ENCODE measurements around the gene LRPPRC. TPM values are rescaled to one million over a fixed set of nuclear protein-coding genes. Genes with fewer than 3 reads are reported as not detected.

Gene LRPPRC
- total RNA-seq, 1 experiment from 2014 or later = 149 TPM

DNA sequence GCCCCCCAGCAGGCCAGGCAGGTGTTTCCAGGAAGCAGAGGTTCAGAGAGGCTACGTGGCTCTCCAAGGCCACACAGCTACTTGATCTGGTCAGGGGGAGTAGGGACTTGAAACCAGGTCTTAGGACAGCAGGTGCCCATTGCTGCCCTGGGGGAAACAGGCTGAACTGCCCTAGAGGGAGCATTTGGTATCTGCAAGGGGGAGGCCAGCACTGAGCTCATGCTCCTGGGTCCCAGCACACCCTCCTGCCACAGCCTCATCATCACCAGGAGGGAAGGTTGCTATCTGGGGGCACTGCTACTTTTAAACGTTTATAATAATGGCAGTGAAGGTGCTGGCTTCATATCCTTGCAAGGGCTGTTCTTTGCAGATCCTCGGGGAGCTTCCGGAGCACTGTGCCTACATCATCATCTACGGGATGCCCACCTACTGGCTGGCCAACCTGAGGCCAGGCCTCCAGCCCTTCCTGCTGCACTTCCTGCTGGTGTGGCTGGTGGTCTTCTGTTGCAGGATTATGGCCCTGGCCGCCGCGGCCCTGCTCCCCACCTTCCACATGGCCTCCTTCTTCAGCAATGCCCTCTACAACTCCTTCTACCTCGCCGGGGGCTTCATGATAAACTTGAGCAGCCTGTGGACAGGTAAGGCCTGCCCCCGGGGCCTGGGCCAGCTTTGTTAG, 120.9 kb downstream of the LRPPRC start:
- no peaks in the 10 kb centered on the region for H3K79me2 ChIP-seq (ENCODE audit: low read depth)
- no peaks in the 10 kb centered on the region for H3K4me1 ChIP-seq (replicated peaks; ENCODE audit: insufficient read depth)
- no peaks in the 10 kb centered on the region for H3K36me3 ChIP-seq (ENCODE audit: low read depth)
- H3K27ac ChIP-seq = no peak overlapping the region
- no peaks in the 10 kb centered on the region for H3K9me2 ChIP-seq (ENCODE audit: insufficient read depth)
- no peaks in the 10 kb centered on the region for H3K9me3 ChIP-seq (ENCODE audit: insufficient read depth, low read depth)
- no peak for DNase-seq
- no TSS peak for BruUV-seq (replicated peaks)
- no peak overlapping the region for H2AFZ ChIP-seq
- no peak overlapping the region for H3K4me3 ChIP-seq
- no peak overlapping the region for H3K4me2 ChIP-seq
- POLR2A ChIA-PET (ENCODE audit: unreplicated experiment) = no interaction called here
- no peak for TF ChIP-seq EZH2 (IDR thresholded peaks at IDR 0.05; ENCODE audit: low read depth)
- TF ChIP-seq CTCF (conservative IDR thresholded peaks at IDR 0.05) = no peak
- intact Hi-C loops (cut with micrococcal nuclease; ENCODE audit: unreplicated experiment) = loop anchor here (5.0 to 10.0 kb wide), 3 partner anchors 212 to 1080 kb away; no protein-coding TSS in a partner anchor
- peaks cover 71% of the 10 kb centered on the region for H3K27me3 ChIP-seq (ENCODE audit: insufficient read depth, low read depth)
- H3F3A ChIP-seq (ENCODE audit: insufficient read depth, low read depth) = no peaks in the 10 kb centered on the region
- no peaks in the 10 kb centered on the region for H4K20me1 ChIP-seq (ENCODE audit: insufficient read depth)
- CTCF ChIA-PET = no interaction called here

GRCh38 chr2:43872151-43872550, 123.6 kb downstream of the LRPPRC start:
- no peak for TF ChIP-seq CTCF (conservative IDR thresholded peaks at IDR 0.05)
- TF ChIP-seq EZH2 (IDR thresholded peaks at IDR 0.05; ENCODE audit: low read depth) = no peak
- H3K27me3 ChIP-seq (ENCODE audit: insufficient read depth, low read depth) = peaks cover 96% of the 10 kb centered on the region
- no TSS peak for BruUV-seq (replicated peaks)
- ChIA-PET CTCF (no interaction called here), POLR2A (ENCODE audit: unreplicated experiment) (interaction anchor here (0.6 kb wide), 1 partner anchor 35 kb away, joined by 4 read pairs; no protein-coding TSS in a partner anchor)
- H3K27ac ChIP-seq = no peak overlapping the region
- no peaks in the 10 kb centered on the region for H4K20me1 ChIP-seq (ENCODE audit: insufficient read depth)
- intact Hi-C loops (cut with micrococcal nuclease; ENCODE audit: unreplicated experiment) = loop anchor here (10.0 kb wide), 1 partner anchor 1083 kb away; no protein-coding TSS in a partner anchor
- H3K4me2 ChIP-seq = no peak overlapping the region
- no peak overlapping the region for H3K4me3 ChIP-seq
- no peaks in the 10 kb centered on the region for H3K9me3 ChIP-seq (ENCODE audit: insufficient read depth, low read depth)
- no peaks in the 10 kb centered on the region for H3F3A ChIP-seq (ENCODE audit: insufficient read depth, low read depth)
- H3K9me2 ChIP-seq (ENCODE audit: insufficient read depth) = no peaks in the 10 kb centered on the region
- H3K4me1 ChIP-seq (replicated peaks; ENCODE audit: insufficient read depth) = no peaks in the 10 kb centered on the region
- DNase-seq = no peak
- H3K36me3 ChIP-seq (ENCODE audit: low read depth) = no peaks in the 10 kb centered on the region
- H2AFZ ChIP-seq = no peak overlapping the region
- H3K79me2 ChIP-seq (ENCODE audit: low read depth) = no peaks in the 10 kb centered on the region

DNA sequence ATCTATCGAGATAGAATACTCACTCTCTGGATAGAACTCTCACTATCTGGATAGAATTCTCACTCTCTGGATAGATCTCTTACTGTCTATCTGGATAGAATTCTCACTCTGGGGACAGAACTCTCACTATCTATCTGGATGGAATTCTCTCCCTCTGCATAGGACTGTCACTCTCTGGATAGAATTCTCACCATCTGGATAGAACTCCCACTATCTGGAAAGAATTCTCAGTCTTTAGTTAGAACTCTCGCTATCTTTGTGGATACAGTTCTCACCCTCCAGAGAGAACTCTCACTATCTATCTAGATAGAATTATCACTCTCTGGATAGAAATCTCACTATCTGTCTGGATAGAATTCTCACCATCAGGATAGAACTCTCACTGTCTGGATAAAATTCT, 140.5 kb downstream of the LRPPRC start:
- Histone ChIP-seq H3F3A (ENCODE audit: insufficient read depth, low read depth) (no peaks in the 10 kb centered on the region), H3K9me3 (ENCODE audit: insufficient read depth, low read depth) (no peaks in the 10 kb centered on the region), H3K27ac (no peak overlapping the region), H3K36me3 (ENCODE audit: low read depth) (no peaks in the 10 kb centered on the region), H3K27me3 (ENCODE audit: insufficient read depth, low read depth) (peaks cover 91% of the 10 kb centered on the region), H3K4me2 (no peak overlapping the region), H3K79me2 (ENCODE audit: low read depth) (no peaks in the 10 kb centered on the region), H2AFZ (no peak overlapping the region), H3K4me3 (no peak overlapping the region), H4K20me1 (ENCODE audit: insufficient read depth) (no peaks in the 10 kb centered on the region), H3K4me1 (replicated peaks; ENCODE audit: insufficient read depth) (no peaks in the 10 kb centered on the region), H3K9me2 (ENCODE audit: insufficient read depth) (no peaks in the 10 kb centered on the region)
- no TSS peak for BruUV-seq (replicated peaks)
- POLR2A ChIA-PET (ENCODE audit: unreplicated experiment) = no interaction called here
- intact Hi-C loops (cut with micrococcal nuclease; ENCODE audit: unreplicated experiment) = no loop called here
- TF ChIP-seq EZH2 (IDR thresholded peaks at IDR 0.05; ENCODE audit: low read depth) (no peak), CTCF (conservative IDR thresholded peaks at IDR 0.05) (no peak)
- no peak for DNase-seq
- CTCF ChIA-PET = no interaction called here

Data from PC-9 (cell line).